ENCODE measurements around the gene GPNMB.
"Not testable (repeated sequence)": the region's sequence is repeated elsewhere in the genome, so short reads cannot be mapped to it uniquely, and the experiment has no call there.

Gene GPNMB

GRCh38 chr7:23246555-23246954 is at the start of gene GPNMB:
Gene GPNMB (plus strand): TSS chr7:23246775. CDS start chr7:23246858, 83 bp downstream.
- DNase-seq (ENCODE audit: low read depth): no peak

GRCh38 chr7:23197745-23198144 is 48.8 kb upstream of the GPNMB start:
- not testable (repeated sequence) for DNase-seq (ENCODE audit: low read depth)

GRCh38 chr7:23200331-23200730 is 46.2 kb upstream of the GPNMB start:
- DNase-seq (ENCODE audit: low read depth): no peak

GRCh38 chr7:23204241-23204640 is 42.3 kb upstream of the GPNMB start:
- no peak for DNase-seq (ENCODE audit: low read depth)

GRCh38 chr7:23205577-23205908 is 41.0 kb upstream of the GPNMB start:
- DNase-seq (ENCODE audit: low read depth): no peak

- no peak for DNase-seq (ENCODE audit: low read depth)
Observed at GRCh38 chr7:23205909-23206767, 40.4 kb upstream of the GPNMB start.

GRCh38 chr7:23207021-23207420 is 39.6 kb upstream of the GPNMB start:
- DNase-seq (ENCODE audit: low read depth): no peak

GRCh38 chr7:23207884-23208283 is 38.7 kb upstream of the GPNMB start:
- DNase-seq (ENCODE audit: low read depth): no peak

GRCh38 chr7:23208316-23208715 is 38.3 kb upstream of the GPNMB start:
- DNase-seq (ENCODE audit: low read depth): no peak

- no peak for DNase-seq (ENCODE audit: low read depth)
Observed at GRCh38 chr7:23210506-23210905, 36.1 kb upstream of the GPNMB start.

GRCh38 chr7:23211589-23211988 is 35.0 kb upstream of the GPNMB start:
- no peak for DNase-seq (ENCODE audit: low read depth)

GRCh38 chr7:23212395-23212794 is 34.2 kb upstream of the GPNMB start:
- no peak for DNase-seq (ENCODE audit: low read depth)

- DNase-seq (ENCODE audit: low read depth): no peak
Observed at GRCh38 chr7:23212841-23213240, 33.7 kb upstream of the GPNMB start.

- DNase-seq (ENCODE audit: low read depth): no peak
Observed at GRCh38 chr7:23213755-23214154, 32.8 kb upstream of the GPNMB start.

GRCh38 chr7:23214423-23214822 is 32.2 kb upstream of the GPNMB start:
- no peak for DNase-seq (ENCODE audit: low read depth)

GRCh38 chr7:23214938-23215337 is 31.6 kb upstream of the GPNMB start:
- DNase-seq (ENCODE audit: low read depth): no peak

- no peak for DNase-seq (ENCODE audit: low read depth)
Observed at GRCh38 chr7:23216021-23216420, 30.6 kb upstream of the GPNMB start.

- no peak for DNase-seq (ENCODE audit: low read depth)
Observed at GRCh38 chr7:23218196-23218595, 28.4 kb upstream of the GPNMB start.

GRCh38 chr7:23220690-23221305 is 25.8 kb upstream of the GPNMB start:
- DNase-seq (ENCODE audit: low read depth): no peak

- no peak for DNase-seq (ENCODE audit: low read depth)
Observed at GRCh38 chr7:23222439-23223030, 24.0 kb upstream of the GPNMB start.

GRCh38 chr7:23224364-23224763 is 22.2 kb upstream of the GPNMB start:
- DNase-seq (ENCODE audit: low read depth): not testable (repeated sequence)

- no peak for DNase-seq (ENCODE audit: low read depth)
Observed at GRCh38 chr7:23226844-23227450, 19.6 kb upstream of the GPNMB start.

GRCh38 chr7:23228412-23228811 is 18.2 kb upstream of the GPNMB start:
- DNase-seq (ENCODE audit: low read depth): no peak
